ENCODE results near the gene SRSF3. TPM values are rescaled to one million over a fixed set of nuclear protein-coding genes. Genes with fewer than 3 reads are reported as not detected.

SRSF3 gene
- total RNA-seq, 1 experiment from 2014 or later, result 954 TPM

DNA sequence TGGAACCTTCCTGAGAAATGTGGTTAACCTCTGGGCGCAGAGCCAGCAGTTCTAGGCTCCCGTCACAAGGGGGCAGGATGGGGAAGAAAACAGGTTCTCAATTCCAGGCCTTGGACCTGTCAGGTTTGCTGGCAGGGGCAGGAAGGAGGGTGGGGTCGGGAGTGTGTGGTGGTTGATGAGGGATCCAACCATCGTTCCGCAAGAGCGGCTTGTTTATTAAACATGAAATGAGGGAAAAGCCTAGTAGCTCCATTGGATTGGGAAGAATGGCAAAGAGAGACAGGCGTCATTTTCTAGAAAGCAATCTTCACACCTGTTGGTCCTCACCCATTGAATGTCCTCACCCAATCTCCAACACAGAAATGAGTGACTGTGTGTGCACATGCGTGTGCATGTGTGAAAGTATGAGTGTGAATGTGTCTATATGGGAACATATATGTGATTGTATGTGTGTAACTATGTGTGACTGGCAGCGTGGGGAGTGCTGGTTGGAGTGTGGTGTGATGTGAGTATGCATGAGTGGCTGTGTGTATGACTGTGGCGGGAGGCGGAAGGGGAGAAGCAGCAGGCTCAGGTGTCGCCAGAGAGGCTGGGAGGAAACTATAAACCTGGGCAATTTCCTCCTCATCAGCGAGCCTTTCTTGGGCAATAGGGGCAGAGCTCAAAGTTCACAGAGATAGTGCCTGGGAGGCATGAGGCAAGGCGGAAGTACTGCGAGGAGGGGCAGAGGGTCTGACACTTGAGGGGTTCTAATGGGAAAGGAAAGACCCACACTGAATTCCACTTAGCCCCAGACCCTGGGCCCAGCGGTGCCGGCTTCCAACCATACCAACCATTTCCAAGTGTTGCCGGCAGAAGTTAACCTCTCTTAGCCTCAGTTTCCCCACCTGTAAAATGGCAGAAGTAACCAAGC, 29.6 kb downstream of the SRSF3 start:
- no peak overlapping the region for H3K4me3 Mint-ChIP-seq
- H4K20me1 ChIP-seq (ENCODE audit: control insufficient read depth, insufficient read depth, insufficient read length), result no peaks in the 10 kb centered on the region

More for the DNA sequence above, 29.6 kb downstream of the SRSF3 start:
- WGBS (ENCODE audit: extremely low coverage, insufficient read length, low lambda C conversion rate), result no CpG with 5 or more reads among the region's 18 CpGs
- Histone ChIP-seq H3K18ac (ENCODE audit: insufficient read length, low read depth, low read length) (no peak overlapping the region), H3K56ac (ENCODE audit: insufficient read length, low read depth, low read length) (no peak overlapping the region), H2BK15ac (ENCODE audit: low read depth, low read length) (no peak overlapping the region), H2AK5ac (ENCODE audit: insufficient read length, low read length) (no peak overlapping the region), H3K79me1 (ENCODE audit: insufficient read depth, low read depth, low read length, poor library complexity, severe bottlenecking) (no peaks in the 10 kb centered on the region), H3K4ac (ENCODE audit: low read depth, low read length) (no peak overlapping the region), H2BK5ac (ENCODE audit: insufficient read length, low read length) (no peak overlapping the region), H4K91ac (ENCODE audit: insufficient read length, low read depth, low read length) (no peak overlapping the region), H2AFZ (ENCODE audit: low read length) (no peak overlapping the region), H3K4me2 (ENCODE audit: insufficient read depth, insufficient read length, low read length) (no peak overlapping the region), H3K9ac (ENCODE audit: extremely low read depth, insufficient read length, low read length) (no peak overlapping the region), H2BK20ac (ENCODE audit: low read depth, low read length, poor library complexity, severe bottlenecking) (no peak overlapping the region), H3K23ac (ENCODE audit: insufficient read length, low read depth, low read length) (no peak overlapping the region), H3K27ac (ENCODE audit: insufficient read length, low read depth, low read length) (no peak overlapping the region), H3T11ph (ENCODE audit: low read length) (no peak overlapping the region), H3K14ac (ENCODE audit: insufficient read depth, low read length) (no peak overlapping the region), H3K4me1 (ENCODE audit: insufficient read depth, low read length) (no peaks in the 10 kb centered on the region), H3K23me2 (ENCODE audit: insufficient read length, low read depth, low read length, poor library complexity, severe bottlenecking) (no peaks in the 10 kb centered on the region), H3K79me2 (ENCODE audit: insufficient read depth, low read length) (no peaks in the 10 kb centered on the region), H2BK120ac (ENCODE audit: low read depth, low read length, poor library complexity, severe bottlenecking) (no peak overlapping the region), H4K8ac (replicated peaks; ENCODE audit: insufficient read length, low read depth, low read length) (no peak overlapping the region), H4K5ac (ENCODE audit: insufficient read length, low read depth, low read length) (no peak overlapping the region), H3K27me3 (ENCODE audit: insufficient read depth, low read length) (no peaks in the 10 kb centered on the region), H2BK12ac (ENCODE audit: insufficient read length, low read depth, low read length) (no peak overlapping the region), H3K9me3 (ENCODE audit: control insufficient read depth, low read depth, low read length) (no peaks in the 10 kb centered on the region)
- Mint-ChIP-seq H3K27me3 (ENCODE audit: low read depth) (peaks cover 3% of the 10 kb centered on the region), H3K9me3 (no peaks in the 10 kb centered on the region; a peak in 1 of 5 replicates), H3K36me3 (ENCODE audit: insufficient read depth in 1 of 3, low read depth in 3 of 3) (no peaks in the 10 kb centered on the region), H3K4me1 (peaks cover 6 to 11% of the 10 kb centered on the region in 2 experiments), H3K27ac (no peak overlapping the region)
- TF ChIP-seq CTCF (conservative IDR thresholded peaks at IDR 0.05), result peak; percentile 89
- DNase-seq, result peak; percentile 86
